ENCODE measurements around the gene FNIP2.

DNA sequence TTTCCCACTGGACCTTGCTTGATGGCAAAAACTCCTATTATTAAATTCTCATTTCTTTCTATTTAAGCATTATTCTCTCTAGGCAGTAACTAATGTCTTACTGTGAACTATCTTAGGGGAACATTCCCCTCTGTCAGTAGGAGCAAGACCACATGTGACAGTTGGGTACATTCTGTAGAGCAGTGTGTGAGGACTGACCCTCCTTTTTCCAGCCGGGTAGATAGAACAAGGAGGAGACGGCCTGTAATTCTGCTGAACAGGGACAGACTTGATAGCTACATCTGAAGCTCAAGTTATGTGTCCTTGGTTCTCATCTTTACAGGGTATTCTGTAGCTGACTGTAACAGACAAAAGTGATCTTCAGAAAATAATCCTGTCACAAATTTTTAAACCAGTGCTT lies 43.3 kb downstream of the FNIP2 start:
- no peak for TF ChIP-seq POLR2AphosphoS5 (IDR thresholded peaks at IDR 0.05; ENCODE audit: low read depth, low read length)
- no peak for TF ChIP-seq POLR2A (IDR thresholded peaks at IDR 0.05; ENCODE audit: low read depth, low read length)
- TF ChIP-seq TAF1 (IDR thresholded peaks at IDR 0.05; ENCODE audit: low read depth, low read length) = no peak
- TF ChIP-seq POU2F2 (IDR thresholded peaks at IDR 0.05; ENCODE audit: low read depth, low read length) = no peak
- TF ChIP-seq SPI1 (IDR thresholded peaks at IDR 0.05; ENCODE audit: low read depth, low read length) = no peak
- no peak for TF ChIP-seq PAX5 (IDR thresholded peaks at IDR 0.05; ENCODE audit: insufficient read depth, low read length, severe bottlenecking)

Data from GM12891 (cell line).